ENCODE measurements around the gene TIA1. TPM values are rescaled to one million over a fixed set of nuclear protein-coding genes. Genes with fewer than 3 reads are reported as not detected.
"Not testable (repeated sequence)": the region's sequence is repeated elsewhere in the genome, so short reads cannot be mapped to it uniquely, and the experiment has no call there.

The TIA1 gene, protein sequence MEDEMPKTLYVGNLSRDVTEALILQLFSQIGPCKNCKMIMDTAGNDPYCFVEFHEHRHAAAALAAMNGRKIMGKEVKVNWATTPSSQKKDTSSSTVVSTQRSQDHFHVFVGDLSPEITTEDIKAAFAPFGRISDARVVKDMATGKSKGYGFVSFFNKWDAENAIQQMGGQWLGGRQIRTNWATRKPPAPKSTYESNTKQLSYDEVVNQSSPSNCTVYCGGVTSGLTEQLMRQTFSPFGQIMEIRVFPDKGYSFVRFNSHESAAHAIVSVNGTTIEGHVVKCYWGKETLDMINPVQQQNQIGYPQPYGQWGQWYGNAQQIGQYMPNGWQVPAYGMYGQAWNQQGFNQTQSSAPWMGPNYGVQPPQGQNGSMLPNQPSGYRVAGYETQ
- 81.1 and 106 TPM in 2 replicates for total RNA-seq

DNA sequence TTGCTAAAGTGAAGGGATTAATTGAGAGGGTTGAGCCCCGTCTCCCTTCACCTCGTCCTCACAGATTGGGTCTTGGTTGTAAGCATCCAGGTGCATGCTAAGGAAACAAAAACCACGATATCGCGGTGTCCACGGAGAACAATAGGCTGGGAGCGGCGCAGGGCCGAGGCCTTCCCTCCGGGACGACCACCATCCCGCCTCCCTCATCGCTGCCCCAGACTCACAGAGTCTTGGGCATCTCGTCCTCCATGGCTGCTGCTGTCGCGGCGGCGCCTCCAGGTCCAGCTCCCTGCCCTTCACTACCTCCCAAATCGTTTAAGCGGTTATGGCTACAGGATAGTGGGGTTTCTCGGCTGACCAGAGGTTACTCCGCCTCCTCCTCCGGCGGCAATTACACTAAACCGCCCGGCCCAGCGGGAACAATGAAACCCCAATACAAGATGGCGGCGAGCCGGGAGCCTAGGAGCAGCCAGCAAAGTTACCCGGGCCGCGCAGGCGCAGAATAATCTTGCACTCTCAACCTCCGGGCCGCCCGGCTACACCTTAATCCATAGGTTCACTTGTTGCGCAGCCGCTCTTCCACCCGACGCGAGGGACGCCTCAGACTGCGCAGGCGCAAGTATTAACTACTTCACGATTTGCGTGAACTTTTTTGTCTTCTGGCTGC, at the start of gene TIA1:
TSS of gene TIA1 (minus strand) at position 448 of the 667 bp plus-strand sequence. CDS start at position 250, 198 bp downstream.
- peak; percentile 96 to 98 for DNase-seq (ENCODE audit: low read depth in 2 of 2)

DNA sequence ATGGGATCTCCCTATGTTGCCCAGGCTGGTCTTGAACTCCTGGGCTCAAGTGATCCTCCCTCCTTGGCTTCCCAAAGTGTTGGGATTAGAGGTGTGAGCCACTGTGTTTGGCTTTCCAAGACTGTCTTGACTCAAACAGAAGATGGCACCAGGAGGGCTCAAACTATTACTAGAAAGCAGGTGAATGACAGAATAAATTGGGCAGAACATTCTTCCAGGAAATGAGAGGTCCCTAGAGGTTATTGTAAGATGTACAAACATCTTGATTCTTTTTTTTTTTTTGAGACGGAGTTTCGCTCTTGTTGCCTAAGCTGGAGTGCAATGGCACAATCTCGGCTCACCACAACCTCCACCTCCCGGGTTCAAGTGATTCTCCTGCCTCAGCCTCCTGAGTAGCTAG, 49.4 kb upstream of the TIA1 start:
- not testable (repeated sequence) for DNase-seq (ENCODE audit: low read depth in 2 of 2)

DNA sequence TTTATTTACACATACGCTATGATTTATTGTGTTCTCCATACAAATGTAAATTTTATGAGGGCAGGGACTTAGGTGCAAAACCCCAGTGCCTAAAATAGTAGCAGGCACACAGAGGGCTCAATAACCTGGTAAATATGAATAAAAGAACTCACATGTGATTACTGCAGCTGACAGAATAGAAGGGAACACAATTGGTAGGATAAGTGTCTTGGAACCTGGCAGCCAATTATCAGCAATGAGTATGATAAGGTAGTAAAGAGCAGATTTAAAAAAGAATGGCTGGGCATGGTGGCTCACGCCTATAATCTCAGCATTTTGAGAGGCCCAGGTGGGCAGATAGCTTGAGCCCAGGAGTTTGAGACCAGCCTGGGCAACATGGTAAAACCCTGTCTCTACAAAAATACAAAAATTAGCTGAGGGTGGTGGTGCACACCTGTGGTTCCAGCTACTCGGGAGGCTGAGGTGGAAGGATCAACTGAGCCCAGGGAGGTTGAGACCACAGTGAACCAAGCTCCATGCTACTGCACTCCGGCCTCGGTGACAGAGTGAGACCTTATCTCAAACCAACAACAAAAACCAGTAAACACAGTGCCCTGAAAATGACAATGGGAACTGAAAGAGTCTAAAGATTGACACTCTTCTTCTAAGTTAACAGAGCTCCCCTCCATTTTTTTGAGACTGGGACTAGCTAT, 35.2 kb upstream of the TIA1 start:
- no peak for DNase-seq (ENCODE audit: low read depth in 2 of 2)

DNA sequence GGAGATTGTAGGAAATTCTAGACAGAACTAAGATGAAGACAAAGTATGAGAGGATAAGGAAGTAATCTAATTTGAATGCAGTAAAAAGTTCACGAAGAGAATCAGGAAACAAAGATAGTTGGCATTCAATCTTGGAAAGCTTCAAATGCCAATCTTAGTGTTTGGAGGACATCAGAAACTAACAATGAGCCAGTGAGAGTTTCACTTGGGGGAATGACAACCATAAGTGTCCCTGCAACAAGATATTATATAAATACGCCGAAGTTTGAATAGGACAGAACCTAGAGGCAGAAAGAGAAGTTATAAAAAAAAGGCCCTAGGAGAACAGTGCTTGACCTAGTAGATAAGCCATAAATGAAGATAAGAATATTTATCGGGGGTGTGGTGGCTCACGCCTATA, 34.0 kb upstream of the TIA1 start:
- no peak for DNase-seq (ENCODE audit: low read depth in 2 of 2)

DNA sequence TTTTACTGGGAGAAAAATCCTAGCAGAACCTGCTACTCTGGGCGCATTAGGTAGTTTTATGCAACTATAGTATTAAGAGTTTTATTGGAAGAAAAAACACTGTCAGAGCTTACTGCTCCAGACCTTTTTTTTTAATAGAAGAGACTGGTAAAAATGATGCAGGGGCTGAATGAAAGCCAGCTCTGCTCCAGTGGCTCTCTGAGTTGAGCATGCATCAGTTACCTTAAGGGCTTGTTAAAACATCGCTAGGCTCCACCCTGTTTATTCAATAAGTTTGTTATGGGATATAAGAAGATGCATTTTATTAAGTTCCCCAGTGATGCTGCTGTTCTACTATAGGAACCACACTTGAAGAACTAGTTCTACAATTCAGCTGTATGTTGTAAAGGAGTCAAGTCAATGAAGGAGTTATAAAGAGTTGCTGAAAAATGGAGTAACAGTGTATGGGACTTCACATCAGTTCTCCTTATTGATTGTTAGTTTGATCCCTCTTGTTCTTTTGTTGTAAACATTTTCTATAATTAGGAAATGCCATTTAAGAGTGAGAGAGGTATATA, 31.9 kb upstream of the TIA1 start:
- DNase-seq (ENCODE audit: low read depth in 2 of 2): no peak

DNA sequence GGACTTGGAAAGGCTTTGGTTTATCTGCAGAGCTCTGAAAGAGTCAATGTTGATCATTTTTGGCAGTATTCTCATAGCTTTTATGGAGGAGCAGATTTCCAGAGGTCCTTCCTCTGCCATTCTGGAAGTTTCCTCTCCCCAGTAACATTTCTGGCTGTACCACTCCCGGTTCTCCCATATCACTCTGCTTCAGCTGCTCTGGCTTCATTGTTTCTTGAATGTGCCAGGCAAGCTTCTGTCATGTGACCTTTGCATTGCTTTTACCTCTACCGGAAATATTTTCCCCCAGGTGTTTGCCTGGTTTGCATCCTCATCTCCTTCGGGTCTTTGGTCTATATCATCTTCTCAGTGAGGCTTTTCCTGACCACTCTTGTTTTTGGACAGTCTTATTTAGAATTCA, 21.9 kb upstream of the TIA1 start:
- peak in 1 of 2 donors; percentile 18 for DNase-seq (ENCODE audit: low read depth in 2 of 2)

DNA sequence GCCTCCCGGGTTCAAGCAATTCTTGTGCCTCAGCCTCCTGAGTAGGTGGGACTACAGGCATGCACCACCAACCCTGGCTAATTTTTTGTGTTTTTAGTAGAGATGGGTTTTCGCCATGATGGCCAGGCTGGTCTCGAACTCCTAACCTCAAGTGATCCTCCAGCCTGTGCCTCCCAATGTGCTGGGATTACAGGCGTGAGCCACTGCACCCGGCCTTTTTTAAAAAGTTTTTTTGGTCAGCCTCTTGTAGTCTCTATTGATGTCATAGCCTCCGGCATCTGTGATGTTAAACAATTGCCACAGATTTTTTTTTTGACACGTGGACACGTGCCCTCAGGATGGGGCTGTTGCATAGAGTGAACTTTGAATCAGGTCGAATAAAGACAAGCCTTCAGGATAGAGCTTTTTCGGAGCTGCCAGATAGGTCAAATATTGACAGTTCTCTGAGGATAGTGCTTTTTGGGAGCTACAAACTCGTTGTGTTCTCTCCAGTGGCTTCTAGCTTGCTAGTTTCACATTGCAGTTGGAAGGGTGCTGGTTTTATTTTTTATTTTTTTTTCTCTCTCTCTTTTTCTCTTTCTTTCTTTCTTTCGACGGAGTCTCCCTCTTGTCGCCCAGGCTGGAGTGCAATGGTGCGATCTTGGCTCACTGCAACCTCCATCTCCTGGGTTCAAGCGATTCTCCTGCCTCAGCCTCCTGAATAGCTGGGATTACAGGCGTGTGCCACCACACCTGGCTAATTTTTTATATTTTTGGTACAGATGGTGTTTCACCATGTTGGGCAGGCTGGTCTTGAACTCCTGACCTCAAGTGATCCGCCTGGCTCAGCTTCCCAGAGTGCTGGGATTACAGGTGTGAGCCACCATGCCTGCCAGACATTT, 21.2 kb upstream of the TIA1 start:
- DNase-seq (ENCODE audit: low read depth in 2 of 2): not testable (repeated sequence)

DNA sequence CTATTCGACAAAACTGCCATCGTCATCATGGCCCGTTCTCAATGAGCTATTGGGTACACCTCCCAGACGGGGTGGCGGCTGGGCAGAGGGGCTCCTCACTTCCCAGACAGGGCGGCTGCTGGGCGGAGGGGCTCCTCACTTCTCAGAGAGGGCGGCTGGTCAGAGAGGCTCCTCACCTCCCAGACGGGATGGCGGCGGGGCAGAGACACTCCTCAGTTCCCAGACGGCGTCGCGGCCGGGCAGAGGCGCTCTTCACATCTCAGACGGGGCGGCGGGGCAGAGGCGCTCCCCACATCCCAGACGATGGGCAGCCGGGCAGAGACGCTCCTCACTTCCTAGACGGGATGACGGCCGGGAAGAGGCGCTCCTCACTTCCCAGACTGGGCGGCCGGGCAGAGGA, 18.5 kb upstream of the TIA1 start:
- DNase-seq (ENCODE audit: low read depth in 2 of 2): not testable (repeated sequence)

DNA sequence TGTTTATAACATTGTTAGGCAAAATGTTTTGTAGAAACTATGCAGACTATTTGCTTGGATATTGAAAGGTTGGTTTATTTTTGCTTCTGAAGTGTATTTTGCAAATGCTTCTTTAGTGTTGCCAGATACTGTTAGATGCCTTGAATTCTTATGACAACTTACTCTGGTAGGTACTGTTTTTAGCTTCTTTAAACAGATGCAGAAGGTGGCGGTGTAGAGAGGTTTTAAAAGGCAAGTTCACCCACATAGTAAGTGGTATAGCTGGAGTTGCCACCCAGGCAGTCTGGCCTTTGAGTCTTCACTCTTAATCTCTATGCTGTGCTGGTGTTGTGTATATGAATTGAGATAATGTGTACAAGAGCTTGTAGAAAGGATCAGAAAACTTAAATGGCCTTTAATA, 13.1 kb upstream of the TIA1 start:
- no peak for DNase-seq (ENCODE audit: low read depth in 2 of 2)

DNA sequence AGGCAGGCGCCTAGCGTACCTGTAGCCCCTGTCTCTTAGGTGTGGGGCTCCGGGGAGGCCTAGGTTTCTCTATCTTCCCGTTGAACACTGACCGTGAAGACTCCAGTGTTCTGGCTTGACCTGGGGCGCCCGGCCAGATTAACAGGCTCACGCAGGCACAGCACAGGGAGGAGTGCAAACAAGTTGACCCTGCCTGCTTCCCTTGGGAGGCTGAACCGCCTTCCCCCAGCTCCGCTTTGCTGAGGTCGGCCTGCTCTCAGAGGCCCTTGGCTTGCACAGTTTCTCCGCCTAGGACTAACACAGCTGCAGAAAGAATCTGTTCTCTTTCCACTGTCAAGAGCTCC, 10.1 kb upstream of the TIA1 start:
- peak in 1 of 2 donors; percentile 10 for DNase-seq (ENCODE audit: low read depth in 2 of 2)

DNA sequence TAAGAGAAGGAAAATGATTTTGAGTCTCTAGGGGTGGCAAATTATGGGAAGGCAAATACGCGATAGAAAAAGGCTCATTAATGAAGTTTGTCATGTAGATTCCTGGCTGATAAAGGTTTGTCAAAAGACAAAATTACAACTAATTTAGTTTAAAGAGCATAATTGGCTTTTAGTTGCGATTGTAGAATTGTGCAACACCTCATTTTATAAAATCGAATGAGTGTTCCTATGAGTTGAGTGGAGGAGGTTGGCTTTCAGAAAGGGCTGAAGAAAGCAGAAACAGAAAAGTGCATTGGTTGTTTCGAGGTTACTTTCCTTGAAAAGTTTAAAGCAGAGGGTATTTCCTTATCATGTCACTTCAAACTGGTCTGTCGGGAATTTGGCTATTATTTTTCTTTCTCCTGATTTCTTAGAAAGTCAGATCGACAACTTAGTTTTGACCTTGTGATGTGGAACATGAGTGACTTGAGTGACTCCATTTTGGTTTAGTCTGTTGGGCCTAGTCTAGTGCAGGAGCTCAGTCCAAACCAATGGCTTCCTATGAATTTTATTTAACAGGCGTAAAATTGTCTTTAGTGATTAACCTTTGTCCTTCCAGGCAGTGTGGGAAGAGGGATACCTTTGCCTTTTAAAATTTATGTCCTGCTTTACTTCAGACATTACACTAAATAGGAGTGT, 7.3 kb upstream of the TIA1 start:
- no peak for DNase-seq (ENCODE audit: low read depth in 2 of 2)

DNA sequence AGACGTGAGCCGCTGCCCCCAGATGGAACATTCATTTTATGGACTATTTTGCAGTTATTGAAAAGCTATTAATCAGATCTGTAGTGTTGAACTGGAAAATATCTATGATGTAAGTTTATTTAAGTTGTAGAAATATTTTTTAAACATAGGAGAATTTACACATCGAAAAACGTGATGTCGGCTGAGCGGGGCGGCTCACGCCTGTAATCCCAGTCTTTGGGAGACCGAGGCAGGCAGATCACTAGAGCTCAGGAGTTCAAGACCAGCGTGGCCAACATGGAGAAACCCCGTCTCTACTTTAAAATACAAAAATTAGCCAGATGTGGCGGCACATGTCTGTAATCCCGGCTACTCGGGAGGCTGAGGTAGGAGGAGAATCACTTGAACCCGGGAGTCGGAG, 2.0 kb upstream of the TIA1 start:
- no peak for DNase-seq (ENCODE audit: low read depth in 2 of 2)

DNA sequence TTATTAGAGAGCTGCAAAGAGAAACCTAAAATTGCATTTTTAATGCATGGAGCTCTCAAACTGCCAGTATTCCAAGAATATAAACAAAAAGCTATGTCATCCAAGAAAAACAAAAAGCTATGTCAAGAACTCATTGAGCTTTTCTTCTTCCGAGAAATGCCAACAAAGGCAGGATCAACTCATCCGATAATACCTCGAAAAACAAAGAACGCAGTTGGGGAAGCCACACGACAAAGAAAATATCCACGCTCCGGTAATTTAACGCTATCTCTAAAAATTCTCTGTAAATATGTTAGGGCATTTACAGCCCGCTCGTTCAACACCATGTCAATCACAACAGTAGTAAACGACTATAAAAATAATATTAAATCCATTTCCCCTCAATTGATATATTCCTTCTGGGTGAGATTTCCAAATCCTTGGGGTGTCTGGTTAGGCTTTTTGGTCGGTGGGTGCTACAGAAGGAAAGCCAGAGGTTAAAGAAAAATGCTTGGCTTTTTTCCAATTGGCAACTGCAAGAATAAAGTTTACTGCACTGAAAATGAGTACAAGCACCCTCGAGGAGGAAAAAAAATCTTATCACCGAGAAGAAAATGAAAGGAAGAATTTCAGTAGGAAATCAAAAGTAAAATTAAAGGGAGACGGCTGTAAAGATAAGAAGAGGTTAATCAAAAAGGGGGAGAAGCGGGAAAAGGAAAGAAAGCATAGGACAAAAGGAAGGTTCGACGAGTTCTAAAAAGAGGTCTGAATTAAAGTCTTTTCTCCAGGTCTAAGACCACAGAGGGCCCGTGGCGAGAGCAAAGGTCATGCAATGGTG, 856 bp downstream of the TIA1 start:
- DNase-seq (ENCODE audit: low read depth in 2 of 2): peak in 1 of 2 donors; percentile 20

DNA sequence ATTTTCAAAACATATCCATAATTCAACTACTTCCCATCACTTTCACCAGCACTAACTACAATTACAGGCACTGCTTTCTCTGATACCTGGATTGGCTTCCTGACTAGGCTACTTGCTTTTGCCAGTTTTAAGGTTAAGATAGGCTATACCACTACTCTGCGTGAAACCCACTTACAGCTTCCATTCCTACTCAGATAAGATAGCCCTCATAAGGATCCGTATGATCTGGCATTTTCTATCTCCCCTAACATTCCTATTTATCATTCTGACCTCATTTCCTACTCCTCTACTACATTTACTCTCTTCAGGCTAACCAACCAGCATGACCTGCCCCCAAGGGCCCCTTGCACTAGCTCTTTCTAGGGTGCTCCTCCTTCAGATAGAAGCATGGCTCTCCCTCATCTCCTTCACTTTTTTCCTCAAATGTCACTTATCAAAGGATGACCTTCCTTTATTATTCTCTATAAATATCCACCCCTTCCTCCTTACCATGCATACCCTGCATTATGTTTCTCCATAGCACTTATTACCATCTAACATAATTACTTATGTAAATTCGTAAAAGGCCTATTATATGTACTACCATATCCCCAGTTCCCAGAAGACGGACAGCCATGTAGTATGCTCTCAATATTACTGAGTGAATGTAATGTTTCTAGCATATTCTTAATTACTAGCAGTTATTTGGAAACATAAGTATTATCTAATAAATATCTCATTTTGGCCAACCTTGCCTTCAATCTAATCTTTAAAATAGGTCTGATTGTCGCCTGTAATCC, 4.4 kb downstream of the TIA1 start:
- DNase-seq (ENCODE audit: low read depth in 2 of 2): no peak

DNA sequence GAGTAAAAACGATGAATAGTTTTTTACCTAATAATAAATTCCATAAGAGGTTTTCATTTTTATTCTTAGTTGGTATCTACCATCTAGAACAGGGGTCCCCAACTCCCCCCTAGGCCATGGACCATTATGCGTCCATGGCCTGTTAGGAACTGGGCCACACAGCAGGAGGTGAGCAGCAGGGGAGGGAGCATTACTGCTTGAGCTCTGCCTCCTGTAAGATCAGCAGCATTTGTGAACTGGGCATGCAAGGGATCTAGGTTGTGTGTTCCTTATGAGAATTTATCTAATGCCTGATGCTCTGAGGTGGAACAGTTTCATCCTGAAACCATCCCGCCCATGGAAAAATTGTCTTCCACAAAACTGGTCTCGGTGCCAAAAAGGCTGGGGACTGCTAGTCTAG, 5.9 kb downstream of the TIA1 start:
- DNase-seq (ENCODE audit: low read depth in 2 of 2): no peak

DNA sequence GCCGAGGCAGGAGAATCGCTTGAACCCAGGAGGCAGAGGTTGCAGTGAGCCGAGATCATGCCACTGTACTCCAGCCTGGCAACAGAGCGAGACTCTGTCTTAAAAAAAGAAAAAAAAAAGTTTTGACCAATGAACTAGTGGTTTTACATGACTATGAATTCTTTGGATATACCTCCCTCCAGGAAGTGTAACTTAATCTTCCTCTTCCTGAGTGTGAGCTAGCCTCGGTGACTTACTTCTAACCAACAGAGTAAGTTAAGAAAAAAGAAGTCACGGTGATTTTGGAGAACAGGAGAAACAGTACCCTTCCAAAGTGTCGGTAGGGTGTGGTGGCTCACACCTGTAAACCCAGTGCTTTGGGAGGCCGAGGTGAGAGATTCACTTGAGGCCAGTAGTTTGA, 7.1 kb downstream of the TIA1 start:
- peak in 1 of 2 donors; percentile 49 for DNase-seq (ENCODE audit: low read depth in 2 of 2)

DNA sequence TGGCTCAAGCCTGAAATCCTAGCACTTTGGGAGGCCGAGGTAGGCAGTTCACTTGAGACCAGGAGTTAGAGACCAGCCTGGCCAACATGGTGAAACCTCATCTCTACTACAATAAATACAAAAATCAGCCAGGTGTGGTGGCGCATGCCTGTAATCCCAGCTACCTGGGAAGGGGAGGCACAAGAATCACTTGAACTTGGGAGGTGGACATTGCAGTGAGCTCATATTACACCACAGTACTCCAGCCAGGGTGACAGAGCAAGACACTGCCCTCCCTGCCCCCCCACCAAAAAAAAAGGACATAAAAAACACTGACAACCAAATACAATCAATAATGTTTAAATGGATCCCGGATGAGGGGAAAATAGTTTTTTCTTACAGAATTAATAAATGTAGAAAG, 7.8 kb downstream of the TIA1 start:
- no peak for DNase-seq (ENCODE audit: low read depth in 2 of 2)

DNA sequence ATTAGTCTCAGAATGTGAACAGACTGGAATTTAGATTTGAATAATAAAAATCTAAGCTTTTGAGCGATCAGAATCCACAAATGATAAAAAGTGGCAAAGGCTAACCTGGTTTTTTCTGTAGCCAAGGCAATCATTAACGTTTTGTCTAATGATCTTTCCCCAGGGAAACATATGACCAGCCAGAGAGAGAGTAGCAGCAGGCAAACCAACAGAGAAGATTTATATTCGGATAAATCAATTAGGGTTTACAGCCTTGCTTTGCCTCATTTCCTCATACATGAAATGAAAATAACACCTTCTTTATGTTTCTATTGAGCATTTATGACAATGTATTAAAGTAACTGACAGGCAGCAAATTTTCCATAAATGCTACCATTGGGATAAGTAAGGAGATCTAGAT, 14.5 kb downstream of the TIA1 start:
- DNase-seq (ENCODE audit: low read depth in 2 of 2): no peak

DNA sequence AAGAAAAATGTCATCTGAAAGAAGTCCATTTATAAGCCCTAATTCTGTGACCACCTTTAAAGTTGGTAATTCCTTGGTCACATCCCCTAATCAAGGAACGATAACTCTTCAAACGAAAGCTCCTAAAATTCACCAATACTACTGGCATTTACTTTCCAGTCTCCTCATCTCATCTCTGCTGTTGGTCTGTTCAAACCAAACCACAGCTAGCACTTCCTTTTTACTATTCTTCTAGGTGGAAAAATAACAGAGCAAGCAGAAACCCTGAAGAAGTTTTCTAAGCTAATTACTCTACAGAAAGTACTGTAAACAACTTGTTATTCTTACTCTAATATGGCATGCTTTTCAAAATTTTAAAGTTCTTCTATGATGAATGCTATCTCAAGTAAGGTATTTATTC, 21.6 kb downstream of the TIA1 start:
- DNase-seq (ENCODE audit: low read depth in 2 of 2): no peak
